Body of pancreas (tissue), 4 donors: ENCODE measurements around the gene AUTS2.

Source experiments
- CTCF ChIP-seq, 7 experiments: fragments of 450-650 bp in 4 of 7; fragments of 200-600 bp in 3 of 7; sonication (generic) in 3 of 7; IDR thresholded peaks; one replicate each; pipeline ENCODE4 v1.5.1; 2016 to 2019; ENCODE audit warnings: antibody characterized with exemption in 7 of 7
- POLR2A ChIP-seq, 3 donors: fragments of 450-650 bp; IDR thresholded peaks; one replicate each; pipeline ENCODE4 v1.6.1; 2016; ENCODE audit warnings: antibody characterized with exemption in 3 of 3, mild to moderate bottlenecking in 2 of 3

- TF ChIP-seq CTCF (IDR thresholded peaks at IDR 0.05) (no peak), POLR2A (IDR thresholded peaks at IDR 0.05) (no peak)
Measured at GRCh38 chr7:69625238-69625637, 27.0 kb downstream of the AUTS2 start.
